ENCODE results near the gene SEC14L5.

Gene SEC14L5

GRCh38 chr16:5060073-5060641 lies 102.0 kb downstream of the SEC14L5 start:
- H3K9ac ChIP-seq (ENCODE audit: low read length), result no peak overlapping the region
- no peaks in the 10 kb centered on the region for H3K79me2 ChIP-seq (ENCODE audit: low read length)
- H2AFZ ChIP-seq (ENCODE audit: low read depth, low read length), result no peak overlapping the region
- no peaks in the 10 kb centered on the region for H3K9me3 ChIP-seq (ENCODE audit: insufficient read depth, low read length)
- H3K4me1 ChIP-seq (ENCODE audit: low read length), result no peaks in the 10 kb centered on the region
- no peaks in the 10 kb centered on the region for H4K20me1 ChIP-seq (ENCODE audit: insufficient read depth, low read length)
- H3K36me3 ChIP-seq (replicated peaks; ENCODE audit: low read depth, low read length), result no peaks in the 10 kb centered on the region
- TF ChIP-seq CTCF (IDR thresholded peaks at IDR 0.05; ENCODE audit: low read depth, low read length) (no peak), EZH2phosphoT487 (IDR thresholded peaks at IDR 0.05; ENCODE audit: low read depth) (no peak)
- H3K4me3 ChIP-seq (ENCODE audit: low read length), result no peak overlapping the region
- H3K27ac ChIP-seq (ENCODE audit: low read length), result no peak overlapping the region
- peaks cover 12% of the 10 kb centered on the region; the same call in 1 of the 2 replicates for H3K27me3 ChIP-seq (ENCODE audit: low read depth, low read length)
- H3K4me2 ChIP-seq (ENCODE audit: low read length), result no peak overlapping the region

GRCh38 chr16:5062051-5062450 lies 103.9 kb downstream of the SEC14L5 start:
- no peak for TF ChIP-seq CTCF (IDR thresholded peaks at IDR 0.05; ENCODE audit: low read depth, low read length)
- no peak for TF ChIP-seq EZH2phosphoT487 (IDR thresholded peaks at IDR 0.05; ENCODE audit: low read depth)
- H4K20me1 ChIP-seq (ENCODE audit: insufficient read depth, low read length), result no peaks in the 10 kb centered on the region
- no peaks in the 10 kb centered on the region for H3K79me2 ChIP-seq (ENCODE audit: low read length)
- H3K27ac ChIP-seq (ENCODE audit: low read length), result no peak overlapping the region
- H2AFZ ChIP-seq (ENCODE audit: low read depth, low read length), result no peak overlapping the region
- no peak overlapping the region for H3K9ac ChIP-seq (ENCODE audit: low read length)
- peaks cover 16% of the 10 kb centered on the region for H3K27me3 ChIP-seq (ENCODE audit: low read depth, low read length)
- H3K9me3 ChIP-seq (ENCODE audit: insufficient read depth, low read length), result no peaks in the 10 kb centered on the region
- H3K4me1 ChIP-seq (ENCODE audit: low read length), result 0 out of 2 replicates have a peak, but pooled peaks cover under 1% of the 10 kb centered on the region
- H3K36me3 ChIP-seq (replicated peaks; ENCODE audit: low read depth, low read length), result no peaks in the 10 kb centered on the region
- H3K4me3 ChIP-seq (ENCODE audit: low read length), result no peak overlapping the region
- H3K4me2 ChIP-seq (ENCODE audit: low read length), result no peak overlapping the region

- no peaks in the 10 kb centered on the region for H3K79me2 ChIP-seq (ENCODE audit: low read length)
- no peak for TF ChIP-seq EZH2phosphoT487 (IDR thresholded peaks at IDR 0.05; ENCODE audit: low read depth)
- TF ChIP-seq CTCF (IDR thresholded peaks at IDR 0.05; ENCODE audit: low read depth, low read length), result no peak; the same call in 1 of the 2 replicates
- H2AFZ ChIP-seq (ENCODE audit: low read depth, low read length), result no peak overlapping the region
- no peaks in the 10 kb centered on the region for H3K36me3 ChIP-seq (replicated peaks; ENCODE audit: low read depth, low read length)
- H3K4me2 ChIP-seq (ENCODE audit: low read length), result no peak overlapping the region
- H3K4me3 ChIP-seq (ENCODE audit: low read length), result no peak overlapping the region
- H3K27ac ChIP-seq (ENCODE audit: low read length), result no peak overlapping the region
- no peak overlapping the region for H3K9ac ChIP-seq (ENCODE audit: low read length)
- H3K4me1 ChIP-seq (ENCODE audit: low read length), result peaks cover 9% of the 10 kb centered on the region
- H3K9me3 ChIP-seq (ENCODE audit: insufficient read depth, low read length), result no peaks in the 10 kb centered on the region
- no peaks in the 10 kb centered on the region for H4K20me1 ChIP-seq (ENCODE audit: insufficient read depth, low read length)
- peaks cover 24% of the 10 kb centered on the region for H3K27me3 ChIP-seq (ENCODE audit: low read depth, low read length)
These were observed 104.9 kb downstream of the SEC14L5 start for GRCh38 chr16:5062790-5063765.

GRCh38 chr16:5064915-5065314 lies 106.8 kb downstream of the SEC14L5 start:
- Histone ChIP-seq H3K9ac (ENCODE audit: low read length) (no peak overlapping the region), H3K9me3 (ENCODE audit: insufficient read depth, low read length) (no peaks in the 10 kb centered on the region), H3K27ac (ENCODE audit: low read length) (no peak overlapping the region), H3K4me2 (ENCODE audit: low read length) (no peak overlapping the region), H4K20me1 (ENCODE audit: insufficient read depth, low read length) (no peaks in the 10 kb centered on the region), H3K4me3 (ENCODE audit: low read length) (no peak overlapping the region), H2AFZ (ENCODE audit: low read depth, low read length) (no peak overlapping the region), H3K79me2 (ENCODE audit: low read length) (no peaks in the 10 kb centered on the region), H3K4me1 (ENCODE audit: low read length) (peaks cover 9% of the 10 kb centered on the region), H3K27me3 (ENCODE audit: low read depth, low read length) (peaks cover 24% of the 10 kb centered on the region), H3K36me3 (replicated peaks; ENCODE audit: low read depth, low read length) (no peaks in the 10 kb centered on the region)
- TF ChIP-seq EZH2phosphoT487 (IDR thresholded peaks at IDR 0.05; ENCODE audit: low read depth) (no peak), CTCF (IDR thresholded peaks at IDR 0.05; ENCODE audit: low read depth, low read length) (no peak)

All from OCI-LY3 (cell line).